ENCODE measurements around the gene MARCHF3. TPM values are rescaled to one million over a fixed set of nuclear protein-coding genes. Genes with fewer than 3 reads are reported as not detected.

Gene MARCHF3
- total RNA-seq, 1 experiment from 2014 or later: 1.1 TPM

- POLR2A ChIA-PET (ENCODE audit: low non-redundant PET): no interaction called here
- H3K36me3 ChIP-seq (ENCODE audit: insufficient read depth, low read length, poor library complexity, severe bottlenecking): peaks cover 98% of the 10 kb centered on the region
- no TSS peak for BruUV-seq (replicated peaks)
Measured at GRCh38 chr5:126831156-126831555, 199.2 kb downstream of the MARCHF3 start.

DNA sequence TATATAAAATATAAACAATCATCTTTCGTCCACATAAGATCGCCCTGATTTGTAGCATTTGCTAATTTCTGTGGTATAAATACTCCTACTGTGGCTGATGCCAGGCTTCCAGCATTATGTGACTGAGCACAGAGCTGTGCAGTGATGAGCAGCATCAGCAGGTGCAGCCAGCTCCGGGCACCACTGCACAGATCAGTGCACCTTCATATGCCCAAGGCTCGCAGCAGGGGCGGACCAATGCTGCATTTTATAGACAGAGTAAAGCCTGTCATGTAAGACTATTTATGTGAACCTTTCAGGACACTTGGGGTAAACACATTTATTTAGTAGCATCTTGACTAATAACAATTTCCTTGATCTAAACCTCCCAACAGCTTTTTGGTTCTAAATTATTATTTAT lies 200.3 kb downstream of the MARCHF3 start:
- Histone ChIP-seq H3K4me3 (ENCODE audit: low read depth, low read length, poor library complexity, severe bottlenecking) (no peak overlapping the region), H3K9me3 (ENCODE audit: low read depth, low read length, poor library complexity, severe bottlenecking) (no peaks in the 10 kb centered on the region), H3K4me1 (ENCODE audit: insufficient read depth, low read length, poor library complexity, severe bottlenecking) (peaks cover 4% of the 10 kb centered on the region), H3K27me3 (replicated peaks; ENCODE audit: insufficient read depth, low read depth, low read length, poor library complexity) (no peaks in the 10 kb centered on the region), H3K27ac (ENCODE audit: low read depth, low read length, poor library complexity, severe bottlenecking) (no peak overlapping the region), H3K36me3 (ENCODE audit: insufficient read depth, low read length, poor library complexity, severe bottlenecking) (peaks cover 99% of the 10 kb centered on the region)
- intact Hi-C loops (cut with micrococcal nuclease; ENCODE audit: unreplicated experiment): no loop called here
- ChIA-PET CTCF (no interaction called here), POLR2A (ENCODE audit: low non-redundant PET) (no interaction called here)
- no TSS peak for BruUV-seq (replicated peaks)
- DNase-seq (ENCODE audit: low spot score): no peak
- TF ChIP-seq, protein P1, sequence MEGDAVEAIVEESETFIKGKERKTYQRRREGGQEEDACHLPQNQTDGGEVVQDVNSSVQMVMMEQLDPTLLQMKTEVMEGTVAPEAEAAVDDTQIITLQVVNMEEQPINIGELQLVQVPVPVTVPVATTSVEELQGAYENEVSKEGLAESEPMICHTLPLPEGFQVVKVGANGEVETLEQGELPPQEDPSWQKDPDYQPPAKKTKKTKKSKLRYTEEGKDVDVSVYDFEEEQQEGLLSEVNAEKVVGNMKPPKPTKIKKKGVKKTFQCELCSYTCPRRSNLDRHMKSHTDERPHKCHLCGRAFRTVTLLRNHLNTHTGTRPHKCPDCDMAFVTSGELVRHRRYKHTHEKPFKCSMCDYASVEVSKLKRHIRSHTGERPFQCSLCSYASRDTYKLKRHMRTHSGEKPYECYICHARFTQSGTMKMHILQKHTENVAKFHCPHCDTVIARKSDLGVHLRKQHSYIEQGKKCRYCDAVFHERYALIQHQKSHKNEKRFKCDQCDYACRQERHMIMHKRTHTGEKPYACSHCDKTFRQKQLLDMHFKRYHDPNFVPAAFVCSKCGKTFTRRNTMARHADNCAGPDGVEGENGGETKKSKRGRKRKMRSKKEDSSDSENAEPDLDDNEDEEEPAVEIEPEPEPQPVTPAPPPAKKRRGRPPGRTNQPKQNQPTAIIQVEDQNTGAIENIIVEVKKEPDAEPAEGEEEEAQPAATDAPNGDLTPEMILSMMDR (conservative IDR thresholded peaks at IDR 0.05; ENCODE audit: low read depth, low read length): no peak

More at GRCh38 chr5:126831156-126831555, 199.2 kb downstream of the MARCHF3 start:
- Histone ChIP-seq H3K9me3 (ENCODE audit: low read depth, low read length, poor library complexity, severe bottlenecking) (no peaks in the 10 kb centered on the region), H3K4me1 (ENCODE audit: insufficient read depth, low read length, poor library complexity, severe bottlenecking) (peaks cover 4% of the 10 kb centered on the region), H3K27me3 (replicated peaks; ENCODE audit: insufficient read depth, low read depth, low read length, poor library complexity) (no peaks in the 10 kb centered on the region), H3K27ac (ENCODE audit: low read depth, low read length, poor library complexity, severe bottlenecking) (no peak overlapping the region), H3K4me3 (ENCODE audit: low read depth, low read length, poor library complexity, severe bottlenecking) (no peak overlapping the region)
- no peak for TF ChIP-seq EZH2 (IDR thresholded peaks at IDR 0.05; ENCODE audit: borderline replicate concordance, low read depth, low read length, poor library complexity, severe bottlenecking)
- TF ChIP-seq, protein P1 (conservative IDR thresholded peaks at IDR 0.05; ENCODE audit: low read depth, low read length): no peak
- CTCF ChIA-PET: no interaction called here
- intact Hi-C loops (cut with micrococcal nuclease; ENCODE audit: unreplicated experiment): no loop called here
- DNase-seq (ENCODE audit: low spot score): no peak

- CTCF ChIA-PET: no interaction called here
Measured at GRCh38 chr5:126829098-126829497, 201.3 kb downstream of the MARCHF3 start.

More at GRCh38 chr5:126829098-126829497, 201.3 kb downstream of the MARCHF3 start:
- peaks cover 4% of the 10 kb centered on the region for H3K4me1 ChIP-seq (ENCODE audit: insufficient read depth, low read length, poor library complexity, severe bottlenecking)
- H3K36me3 ChIP-seq (ENCODE audit: insufficient read depth, low read length, poor library complexity, severe bottlenecking): peaks cover 96% of the 10 kb centered on the region
- H3K4me3 ChIP-seq (ENCODE audit: low read depth, low read length, poor library complexity, severe bottlenecking): no peak overlapping the region
- DNase-seq (ENCODE audit: low spot score): no peak
- POLR2A ChIA-PET (ENCODE audit: low non-redundant PET): interaction anchor here (0.8 kb wide), 1 partner anchor 28 kb away, joined by 4 read pairs; no protein-coding TSS in a partner anchor
- no peaks in the 10 kb centered on the region for H3K27me3 ChIP-seq (replicated peaks; ENCODE audit: insufficient read depth, low read depth, low read length, poor library complexity)
- intact Hi-C loops (cut with micrococcal nuclease; ENCODE audit: unreplicated experiment): no loop called here
- TF ChIP-seq, protein P1 (conservative IDR thresholded peaks at IDR 0.05; ENCODE audit: low read depth, low read length): no peak
- TF ChIP-seq EZH2 (IDR thresholded peaks at IDR 0.05; ENCODE audit: borderline replicate concordance, low read depth, low read length, poor library complexity, severe bottlenecking): no peak
- no peak overlapping the region for H3K27ac ChIP-seq (ENCODE audit: low read depth, low read length, poor library complexity, severe bottlenecking)
- no TSS peak for BruUV-seq (replicated peaks)
- no peaks in the 10 kb centered on the region for H3K9me3 ChIP-seq (ENCODE audit: low read depth, low read length, poor library complexity, severe bottlenecking)

All from A673 (cell line).